Measurements from ENCODE around the gene MS4A1. TPM values are rescaled to one million over a fixed set of nuclear protein-coding genes. Genes with fewer than 3 reads are reported as not detected.
"Not testable (repeated sequence)": the region's sequence is repeated elsewhere in the genome, so short reads cannot be mapped to it uniquely, and the experiment has no call there.

The MS4A1 gene
- total and polyA plus RNA-seq, 2 donors = 27.5 to 98.4 TPM

DNA sequence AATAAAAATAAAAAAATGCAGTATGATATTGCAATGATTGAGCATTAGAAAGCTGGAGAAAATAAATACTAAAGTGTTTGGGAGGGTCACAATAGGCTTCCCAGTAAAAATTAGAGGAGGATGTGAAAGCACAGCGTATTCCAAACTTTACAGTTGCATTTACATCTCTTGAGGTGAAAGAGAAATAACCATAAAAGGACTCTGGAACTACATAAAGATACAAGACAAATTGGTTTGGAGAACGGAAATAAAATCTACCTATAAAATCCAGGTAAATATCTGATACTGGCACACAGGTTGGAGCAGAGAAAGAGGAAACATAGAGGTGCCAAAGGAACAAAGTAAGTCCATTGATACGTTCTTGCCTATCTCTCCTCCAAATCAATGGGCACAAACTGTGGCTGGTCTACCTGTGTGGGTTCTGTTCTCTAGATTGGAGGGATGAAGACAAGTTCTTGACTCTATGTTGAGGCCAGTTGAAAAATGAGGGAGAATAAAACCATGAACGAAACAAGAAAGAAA, 36.9 kb downstream of the MS4A1 start, which contains the start of gene MS4A12:
Gene MS4A12, plus strand, starts transcription at position 291 of the 522 bp plus-strand sequence. CDS start 4,541 bp downstream, outside the sequence.
- WGBS = 95% methylated on average over 4 of the region's 4 CpGs

DNA sequence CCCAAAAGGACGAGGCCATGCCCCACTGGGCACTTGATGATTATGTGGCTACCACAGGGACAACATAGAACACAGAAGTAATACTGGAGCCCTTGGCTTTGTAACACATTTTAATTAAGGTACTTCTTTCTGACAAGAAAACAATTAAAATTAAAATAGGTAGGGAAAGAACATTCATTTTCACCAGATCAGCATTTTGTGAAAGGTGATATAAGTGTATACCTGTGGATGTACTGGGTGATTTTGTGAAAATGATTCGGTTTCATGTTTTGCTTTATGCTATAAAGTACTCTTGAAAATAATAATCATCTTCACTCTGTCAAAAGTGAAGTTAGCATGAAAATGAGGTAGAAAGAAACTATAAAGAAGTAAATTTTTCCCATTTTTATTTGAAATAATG, 37.8 kb downstream of the MS4A1 start:
- Histone ChIP-seq H3K9me3 (ENCODE audit: control insufficient read depth in 2 of 2, insufficient read depth in 1 of 2, low read length in 1 of 2) (no peaks in the 10 kb centered on the region), H3K27ac (ENCODE audit: low read depth in 1 of 2, low read length in 1 of 2) (no peak overlapping the region)

More for the DNA sequence above, 36.9 kb downstream of the MS4A1 start, which contains the start of gene MS4A12:
- Histone ChIP-seq H3K4me1 (ENCODE audit: control insufficient read depth in 2 of 2, insufficient read depth in 2 of 2, low read length in 2 of 2) (no peaks in the 10 kb centered on the region), H3K27ac (ENCODE audit: low read depth in 1 of 2, low read length in 1 of 2) (no peak within 1 kb of the TSS), H3K4me3 (ENCODE audit: low read length in 2 of 2) (no peak within 1 kb of the TSS), H3K9me3 (ENCODE audit: control insufficient read depth in 2 of 2, insufficient read depth in 1 of 2, low read length in 1 of 2) (no peaks in the 10 kb centered on the region), H3K36me3 (ENCODE audit: control insufficient read depth in 2 of 2, insufficient read depth in 2 of 2, low read length in 1 of 2) (no peaks in the 10 kb centered on the region), H3K27me3 (ENCODE audit: control insufficient read depth in 2 of 2, insufficient read depth in 1 of 2, low read length in 1 of 2) (no peaks in the 10 kb centered on the region)
- no peak for DNase-seq (ENCODE audit: low read depth in 6 of 9, low spot score in 9 of 9)

DNA sequence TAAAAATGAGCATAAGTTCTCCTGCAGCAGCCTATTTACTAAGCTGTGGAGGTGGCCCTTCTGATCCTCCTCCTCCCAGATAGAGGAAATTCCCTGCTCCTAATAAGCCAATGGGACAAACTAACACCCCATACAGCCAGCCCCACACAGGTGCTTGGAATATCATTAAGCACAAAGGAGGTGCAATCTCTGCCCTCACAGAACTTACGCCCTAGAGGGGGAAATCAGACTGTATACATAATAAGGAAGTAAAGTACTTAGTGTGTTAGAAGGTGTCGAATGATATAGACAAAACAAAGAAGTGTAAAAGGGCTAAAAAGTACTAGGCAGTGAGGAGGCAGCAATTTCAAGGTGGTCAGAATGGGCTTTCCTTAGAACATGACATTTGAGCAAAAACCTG, 42.8 kb downstream of the MS4A1 start:
- H3K27ac ChIP-seq (ENCODE audit: low read depth in 1 of 2, low read length in 1 of 2) = no peak overlapping the region
- no peaks in the 10 kb centered on the region for H3K4me1 ChIP-seq (ENCODE audit: control insufficient read depth in 2 of 2, insufficient read depth in 2 of 2, low read length in 2 of 2)
- no peak overlapping the region for H3K4me3 ChIP-seq (ENCODE audit: low read length in 2 of 2)
- H3K9me3 ChIP-seq (ENCODE audit: control insufficient read depth in 2 of 2, insufficient read depth in 1 of 2, low read length in 1 of 2) = no peaks in the 10 kb centered on the region
- H3K27me3 ChIP-seq (ENCODE audit: control insufficient read depth in 2 of 2, insufficient read depth in 1 of 2, low read length in 1 of 2) = no peaks in the 10 kb centered on the region
- no peaks in the 10 kb centered on the region for H3K36me3 ChIP-seq (ENCODE audit: control insufficient read depth in 2 of 2, insufficient read depth in 2 of 2, low read length in 1 of 2)
- no peak for DNase-seq (ENCODE audit: low read depth in 6 of 9, low spot score in 9 of 9)
- WGBS = 59% methylated on average over 2 of the region's 2 CpGs

More for the DNA sequence above, 37.8 kb downstream of the MS4A1 start:
- DNase-seq (ENCODE audit: low read depth in 6 of 9, low spot score in 9 of 9) = no peak
- no peaks in the 10 kb centered on the region for H3K27me3 ChIP-seq (ENCODE audit: control insufficient read depth in 2 of 2, insufficient read depth in 1 of 2, low read length in 1 of 2)
- no peak overlapping the region for H3K4me3 ChIP-seq (ENCODE audit: low read length in 2 of 2)
- WGBS = 95% methylated on average over 2 of the region's 2 CpGs
- H3K4me1 ChIP-seq (ENCODE audit: control insufficient read depth in 2 of 2, insufficient read depth in 2 of 2, low read length in 2 of 2) = no peaks in the 10 kb centered on the region
- no peaks in the 10 kb centered on the region for H3K36me3 ChIP-seq (ENCODE audit: control insufficient read depth in 2 of 2, insufficient read depth in 2 of 2, low read length in 1 of 2)

DNA sequence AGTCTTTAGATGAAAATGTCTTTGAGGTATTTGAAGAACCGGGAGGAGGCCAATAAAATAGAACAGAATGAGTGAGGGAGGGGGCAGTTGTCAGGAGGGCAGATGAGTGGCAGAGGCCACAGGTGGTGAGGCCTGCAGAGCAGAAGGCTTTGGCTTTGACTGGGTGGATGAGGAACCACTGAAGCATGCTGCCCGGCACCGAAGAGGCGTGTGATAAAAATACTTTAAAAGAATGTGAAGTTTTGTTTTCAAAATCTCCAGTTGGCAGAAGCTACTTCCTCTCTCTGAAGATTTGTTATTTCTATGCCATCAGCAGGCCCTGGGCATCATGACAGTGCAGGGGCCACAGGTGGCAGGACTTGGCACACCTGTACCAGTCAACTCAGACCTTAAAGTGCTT, 43.2 kb downstream of the MS4A1 start:
- Histone ChIP-seq H3K27me3 (ENCODE audit: control insufficient read depth in 2 of 2, insufficient read depth in 1 of 2, low read length in 1 of 2) (no peaks in the 10 kb centered on the region), H3K4me3 (ENCODE audit: low read length in 2 of 2) (no peak overlapping the region), H3K27ac (ENCODE audit: low read depth in 1 of 2, low read length in 1 of 2) (no peak overlapping the region), H3K9me3 (ENCODE audit: control insufficient read depth in 2 of 2, insufficient read depth in 1 of 2, low read length in 1 of 2) (no peaks in the 10 kb centered on the region), H3K36me3 (ENCODE audit: control insufficient read depth in 2 of 2, insufficient read depth in 2 of 2, low read length in 1 of 2) (no peaks in the 10 kb centered on the region), H3K4me1 (ENCODE audit: control insufficient read depth in 2 of 2, insufficient read depth in 2 of 2, low read length in 2 of 2) (no peaks in the 10 kb centered on the region)
- WGBS = 21% methylated on average over 4 of the region's 4 CpGs
- no peak for DNase-seq (ENCODE audit: low read depth in 6 of 9, low spot score in 9 of 9)

DNA sequence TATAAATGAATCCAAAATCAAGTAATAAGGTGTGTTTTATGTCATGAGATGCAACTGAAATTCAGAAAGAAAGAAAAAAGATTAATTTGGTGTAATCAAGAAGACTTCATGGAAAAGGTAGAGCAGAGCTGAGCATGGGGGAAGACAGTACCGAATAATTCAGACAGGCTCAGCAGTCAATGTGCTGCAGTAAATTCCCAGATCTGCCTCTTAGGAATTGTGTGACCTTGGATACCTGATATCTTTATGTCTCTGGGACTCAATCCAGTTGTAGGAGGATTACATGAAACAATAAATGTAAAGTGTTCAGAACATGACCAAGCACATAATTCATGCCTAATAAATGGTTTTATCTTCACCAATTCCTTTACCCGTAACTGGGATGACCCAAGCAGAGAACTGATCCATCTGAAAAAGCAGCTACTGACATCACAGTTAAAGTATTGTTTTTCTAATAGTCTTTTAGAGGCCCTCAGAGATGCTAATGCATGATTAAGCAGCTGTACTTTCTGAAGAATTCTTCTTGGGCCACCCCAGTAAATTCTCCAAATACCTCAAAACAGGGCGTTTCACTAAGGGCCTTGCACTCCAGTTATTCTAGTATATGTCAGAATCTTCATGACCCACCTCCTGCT, 44.7 kb downstream of the MS4A1 start:
- DNase-seq (ENCODE audit: low read depth in 6 of 9, low spot score in 9 of 9) = no peak
- Histone ChIP-seq H3K4me3 (ENCODE audit: low read length in 2 of 2) (no peak overlapping the region), H3K27ac (ENCODE audit: low read depth in 1 of 2, low read length in 1 of 2) (no peak overlapping the region), H3K36me3 (ENCODE audit: control insufficient read depth in 2 of 2, insufficient read depth in 2 of 2, low read length in 1 of 2) (no peaks in the 10 kb centered on the region), H3K9me3 (ENCODE audit: control insufficient read depth in 2 of 2, insufficient read depth in 1 of 2, low read length in 1 of 2) (no peaks in the 10 kb centered on the region), H3K27me3 (ENCODE audit: control insufficient read depth in 2 of 2, insufficient read depth in 1 of 2, low read length in 1 of 2) (no peaks in the 10 kb centered on the region), H3K4me1 (ENCODE audit: control insufficient read depth in 2 of 2, insufficient read depth in 2 of 2, low read length in 2 of 2) (no peaks in the 10 kb centered on the region)
- 97% methylated on average over 3 of the region's 3 CpGs for WGBS

DNA sequence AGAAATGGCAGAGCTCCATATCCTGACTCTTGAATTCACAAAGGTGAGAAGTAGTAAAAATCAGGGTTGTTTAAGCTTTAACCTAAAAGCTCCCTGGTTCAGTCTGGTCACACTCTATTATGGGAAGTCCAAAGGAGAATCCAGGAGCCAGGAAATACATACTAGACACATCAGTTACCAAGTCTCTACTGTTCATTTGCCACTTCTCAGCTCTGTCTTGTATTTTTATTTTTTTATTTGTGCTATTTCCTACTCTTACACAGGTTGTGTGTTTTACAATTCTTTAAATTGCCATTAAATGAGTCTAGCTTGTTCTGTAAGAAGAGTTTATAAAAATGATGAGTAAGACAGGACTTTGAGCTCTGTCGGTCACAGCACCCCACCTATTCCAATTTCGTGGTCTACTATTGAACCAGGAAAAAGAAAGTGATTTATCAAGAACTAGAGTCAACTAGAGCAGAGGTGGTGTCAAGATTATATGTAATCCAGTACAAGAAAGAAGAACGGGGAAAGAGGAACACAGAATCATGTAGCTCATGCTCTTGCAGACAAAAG, 46.7 kb downstream of the MS4A1 start:
- no peaks in the 10 kb centered on the region for H3K36me3 ChIP-seq (ENCODE audit: control insufficient read depth in 2 of 2, insufficient read depth in 2 of 2, low read length in 1 of 2)
- WGBS = 88% methylated on average over 3 of the region's 3 CpGs
- no peaks in the 10 kb centered on the region for H3K27me3 ChIP-seq (ENCODE audit: control insufficient read depth in 2 of 2, insufficient read depth in 1 of 2, low read length in 1 of 2)
- H3K4me3 ChIP-seq (ENCODE audit: low read length in 2 of 2) = no peak overlapping the region
- H3K9me3 ChIP-seq (ENCODE audit: control insufficient read depth in 2 of 2, insufficient read depth in 1 of 2, low read length in 1 of 2) = no peaks in the 10 kb centered on the region
- H3K4me1 ChIP-seq (ENCODE audit: control insufficient read depth in 2 of 2, insufficient read depth in 2 of 2, low read length in 2 of 2) = no peaks in the 10 kb centered on the region
- no peak for DNase-seq (ENCODE audit: low read depth in 6 of 9, low spot score in 9 of 9)
- no peak overlapping the region for H3K27ac ChIP-seq (ENCODE audit: low read depth in 1 of 2, low read length in 1 of 2)

DNA sequence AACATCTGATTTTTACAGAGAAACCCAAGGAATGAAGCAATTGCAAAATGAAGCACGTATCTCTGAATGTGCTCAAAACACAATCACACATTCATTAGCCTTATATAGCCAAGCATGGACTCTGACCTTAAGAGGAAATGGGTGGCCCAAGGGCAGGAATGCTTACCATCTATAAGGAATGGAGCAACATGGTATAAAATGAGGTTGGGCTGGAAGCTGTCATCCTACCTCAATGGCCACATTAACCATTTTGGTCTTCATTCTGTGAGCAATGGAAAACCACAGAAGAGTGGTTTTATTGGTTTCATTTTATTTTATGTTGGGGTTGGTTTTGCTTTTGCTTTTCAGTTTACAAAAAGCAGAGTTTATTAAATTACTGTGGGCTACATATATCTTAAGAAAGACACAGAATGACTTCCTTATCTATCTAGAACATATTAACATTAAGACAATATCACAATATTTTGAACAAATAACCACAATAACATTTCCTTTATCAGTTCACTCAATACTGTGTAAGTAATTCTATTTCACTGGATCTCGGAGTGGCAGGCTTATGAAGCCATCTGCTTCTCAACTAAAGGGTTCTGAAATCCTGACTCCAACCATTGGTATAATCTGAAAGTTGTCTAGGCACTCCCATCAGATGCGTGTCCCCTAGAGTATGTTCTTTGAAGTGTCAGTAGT, 48.7 kb downstream of the MS4A1 start:
- no peak overlapping the region for H3K4me3 ChIP-seq (ENCODE audit: low read length in 2 of 2)
- H3K36me3 ChIP-seq (ENCODE audit: control insufficient read depth in 2 of 2, insufficient read depth in 2 of 2, low read length in 1 of 2) = no peaks in the 10 kb centered on the region
- no peaks in the 10 kb centered on the region for H3K9me3 ChIP-seq (ENCODE audit: control insufficient read depth in 2 of 2, insufficient read depth in 1 of 2, low read length in 1 of 2)
- no peak for DNase-seq (ENCODE audit: low read depth in 6 of 9, low spot score in 9 of 9)
- WGBS = 77% methylated on average over 3 of the region's 3 CpGs
- no peak overlapping the region for H3K27ac ChIP-seq (ENCODE audit: low read depth in 1 of 2, low read length in 1 of 2)
- H3K27me3 ChIP-seq (ENCODE audit: control insufficient read depth in 2 of 2, insufficient read depth in 1 of 2, low read length in 1 of 2) = no peaks in the 10 kb centered on the region
- no peaks in the 10 kb centered on the region for H3K4me1 ChIP-seq (ENCODE audit: control insufficient read depth in 2 of 2, insufficient read depth in 2 of 2, low read length in 2 of 2)

DNA sequence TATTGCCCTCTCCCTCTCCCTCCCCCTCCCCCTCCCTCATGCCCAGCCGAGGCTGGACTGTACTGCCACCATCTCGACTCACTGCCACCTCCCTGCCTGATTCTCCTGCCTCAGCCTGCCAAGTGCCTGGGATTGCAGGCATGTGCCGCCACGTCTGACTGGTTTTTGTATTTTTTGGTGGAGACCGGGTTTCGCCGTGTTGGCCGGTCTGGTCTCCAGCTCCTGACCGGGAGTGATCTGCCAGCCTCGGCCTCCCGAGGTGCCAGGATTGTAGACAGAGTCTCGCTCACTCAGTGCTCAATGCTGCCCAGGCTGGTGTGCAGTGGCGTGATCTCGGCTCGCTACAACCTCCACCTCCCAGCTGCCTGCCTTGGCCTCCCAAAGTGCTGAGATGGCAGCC, 54.0 kb downstream of the MS4A1 start:
- H3K9me3 ChIP-seq (ENCODE audit: control insufficient read depth in 2 of 2, insufficient read depth in 1 of 2, low read length in 1 of 2); H3K27me3 ChIP-seq (ENCODE audit: control insufficient read depth in 2 of 2, insufficient read depth in 1 of 2, low read length in 1 of 2); H3K27ac ChIP-seq (ENCODE audit: low read depth in 1 of 2, low read length in 1 of 2); H3K4me3 ChIP-seq (ENCODE audit: low read length in 2 of 2); H3K36me3 ChIP-seq (ENCODE audit: control insufficient read depth in 2 of 2, insufficient read depth in 2 of 2, low read length in 1 of 2); H3K4me1 ChIP-seq (ENCODE audit: control insufficient read depth in 2 of 2, insufficient read depth in 2 of 2, low read length in 2 of 2); DNase-seq (ENCODE audit: low read depth in 6 of 9, low spot score in 9 of 9): not testable (repeated sequence)
- 85% methylated on average over 15 of the region's 15 CpGs for WGBS

DNA sequence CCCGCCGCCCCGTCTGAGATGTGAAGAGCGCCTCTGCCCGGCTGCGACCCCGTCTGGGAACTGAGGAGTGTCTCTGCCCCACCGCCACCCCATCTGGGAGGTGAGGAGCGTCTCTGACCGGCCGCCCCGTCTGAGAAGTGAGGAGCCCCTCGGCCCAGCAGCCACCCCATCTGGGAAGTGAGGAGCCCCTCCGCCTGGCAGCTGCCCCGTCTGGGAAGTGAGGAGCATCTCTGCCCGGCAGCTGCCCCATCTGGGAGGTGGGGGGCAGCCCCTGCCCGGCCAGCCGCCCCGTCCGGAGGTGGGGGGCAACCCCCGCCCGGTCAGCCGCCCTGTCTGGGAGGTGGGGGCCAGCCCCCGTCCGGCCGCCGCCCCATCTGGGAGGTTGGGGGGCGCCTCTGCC, 54.6 kb downstream of the MS4A1 start:
- not testable (repeated sequence) for H3K27me3 ChIP-seq (ENCODE audit: control insufficient read depth in 2 of 2, insufficient read depth in 1 of 2, low read length in 1 of 2); H3K9me3 ChIP-seq (ENCODE audit: control insufficient read depth in 2 of 2, insufficient read depth in 1 of 2, low read length in 1 of 2); H3K27ac ChIP-seq (ENCODE audit: low read depth in 1 of 2, low read length in 1 of 2); H3K4me1 ChIP-seq (ENCODE audit: control insufficient read depth in 2 of 2, insufficient read depth in 2 of 2, low read length in 2 of 2); H3K36me3 ChIP-seq (ENCODE audit: control insufficient read depth in 2 of 2, insufficient read depth in 2 of 2, low read length in 1 of 2); H3K4me3 ChIP-seq (ENCODE audit: low read length in 2 of 2); DNase-seq (ENCODE audit: low read depth in 6 of 9, low spot score in 9 of 9)
- WGBS = 96% methylated on average over 28 of the region's 28 CpGs
